Hematopoietic multipotent progenitor cell treated with erythropoietin and hydrocortisone succinate and interleukin-3 and kit ligand, for 4 days (in vitro differentiated cells): ENCODE results near the gene AMN.
A peak's percentile ranks its signal among the peaks of the same experiment; 100 is the strongest.
"Not testable (repeated sequence)": the region's sequence is repeated elsewhere in the genome, so short reads cannot be mapped to it uniquely, and the experiment has no call there.

Experiments
- DNase-seq: peaks from one replicate; pipeline ENCODE4 v3.0.0-alpha.2; 2015

Gene AMN

DNA sequence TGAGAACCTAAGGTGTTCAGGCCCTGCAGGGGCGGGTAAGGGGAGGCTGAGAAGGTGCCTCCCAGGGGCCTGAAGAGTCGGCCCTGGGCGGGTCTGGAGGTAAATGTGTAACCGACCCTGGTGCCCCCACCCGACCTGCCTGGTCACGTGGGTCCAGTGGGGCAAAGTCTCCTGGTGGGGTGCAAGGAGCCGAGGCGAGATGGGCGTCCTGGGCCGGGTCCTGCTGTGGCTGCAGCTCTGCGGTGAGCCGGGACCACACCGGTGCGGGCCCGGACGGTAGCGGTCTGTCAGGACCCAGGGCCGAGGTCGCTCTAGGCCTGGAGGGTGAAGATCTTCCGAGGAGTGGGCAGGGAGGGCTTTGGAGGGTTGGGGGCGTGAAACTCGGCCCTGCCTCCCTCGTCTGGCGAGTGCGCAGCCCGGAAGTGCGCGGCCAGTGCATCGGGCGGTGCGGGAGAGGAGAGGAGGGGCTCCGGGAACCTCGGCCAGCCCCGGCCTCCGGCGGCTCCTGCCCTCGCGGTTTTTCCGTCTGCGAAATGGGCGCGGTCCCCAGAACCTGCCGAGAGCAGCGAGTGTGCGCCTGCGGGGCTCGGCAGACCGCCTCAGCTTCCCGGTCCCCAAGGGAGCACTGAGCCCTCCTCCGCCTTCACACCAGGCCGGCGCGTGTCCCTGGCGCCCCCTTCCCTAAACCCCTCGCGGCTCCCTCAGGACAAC lies at the start of gene AMN:
AMN (plus strand) TSS at position 174 of the 711 bp plus-strand sequence; CDS start at position 200, 26 bp downstream.
- DNase-seq: peak; percentile 53

DNA sequence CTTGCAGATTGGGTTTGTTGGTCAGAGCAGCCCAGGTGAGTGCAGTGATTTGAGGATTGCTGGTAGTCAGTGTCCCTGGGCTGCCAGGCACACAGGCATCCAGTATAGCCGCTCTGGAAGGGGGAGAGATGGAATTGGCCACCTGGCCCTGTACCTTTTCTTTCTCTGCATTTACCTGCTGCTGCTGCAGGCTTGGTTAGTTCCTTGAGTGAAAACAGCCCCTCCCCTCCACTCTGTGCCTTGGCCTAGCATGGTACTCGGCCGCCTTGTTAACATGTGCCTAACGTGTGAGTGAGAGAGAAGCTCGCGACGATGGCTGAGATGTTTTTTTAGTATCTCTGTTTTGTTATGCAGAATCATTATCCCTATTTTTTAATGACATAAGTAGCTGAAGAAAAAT lies 49.3 kb upstream of the AMN start:
- DNase-seq: no peak

GRCh38 chr14:102873546-102874061 lies 48.9 kb upstream of the AMN start:
- DNase-seq: no peak

DNA sequence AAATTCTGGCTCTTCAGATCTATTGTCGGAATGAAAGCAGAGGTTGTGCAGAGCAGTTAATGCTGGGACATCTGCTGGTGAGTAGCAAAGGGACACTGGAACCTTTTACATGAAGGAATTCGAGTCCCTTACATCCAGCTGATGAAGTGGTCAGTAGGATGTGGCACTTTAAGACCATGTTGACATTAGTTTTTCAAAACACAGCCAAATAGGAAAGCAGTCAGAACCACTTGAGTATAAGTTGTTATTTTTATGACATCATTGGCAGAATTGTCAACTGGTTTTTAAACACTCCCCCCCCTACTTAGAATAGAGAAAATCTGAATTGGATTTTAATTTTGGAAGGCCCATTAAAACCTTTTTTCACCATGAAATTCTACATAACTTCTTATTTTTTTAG lies 46.8 kb upstream of the AMN start:
- no peak for DNase-seq

GRCh38 chr14:102877511-102877910 lies 45.0 kb upstream of the AMN start:
- DNase-seq: not testable (repeated sequence)

GRCh38 chr14:102878174-102878969 lies 44.1 kb upstream of the AMN start:
- no peak for DNase-seq

GRCh38 chr14:102878970-102879460 lies 43.4 kb upstream of the AMN start:
- DNase-seq: no peak

DNA sequence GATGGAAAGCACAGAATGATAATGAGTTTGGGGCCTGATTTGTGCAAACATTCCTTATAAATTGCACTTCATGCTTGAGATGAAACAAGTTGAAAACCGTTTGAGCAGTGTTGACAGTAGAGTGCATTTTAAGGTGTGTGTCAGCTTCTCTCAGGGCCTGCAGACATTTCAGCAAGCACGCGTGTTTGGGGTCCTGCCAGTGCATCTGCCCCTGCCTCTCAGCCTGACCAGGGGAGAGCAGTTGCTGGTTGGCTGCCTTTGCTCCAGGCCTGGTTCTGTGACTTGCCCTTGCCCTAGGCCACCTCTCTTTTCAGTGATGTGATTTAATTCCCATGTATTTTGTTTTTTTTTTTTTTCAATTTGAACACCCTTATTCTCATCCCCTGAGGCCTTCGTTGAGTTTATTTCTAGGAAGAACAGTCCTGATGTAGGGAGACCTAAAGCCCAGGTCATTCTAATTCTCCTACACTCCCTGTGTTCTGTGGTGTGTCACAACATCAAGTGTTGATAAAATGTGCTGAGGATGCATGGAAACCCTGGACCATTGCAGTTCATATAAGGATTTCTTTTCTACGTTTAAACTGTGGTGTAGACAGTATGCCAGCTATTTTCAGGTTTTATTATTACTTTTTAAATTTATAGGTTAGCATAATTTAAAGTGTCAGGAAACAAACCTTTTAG lies 40.1 kb upstream of the AMN start:
- no peak for DNase-seq

GRCh38 chr14:102883089-102883541 lies 39.3 kb upstream of the AMN start:
- DNase-seq: no peak

GRCh38 chr14:102883554-102883953 lies 38.9 kb upstream of the AMN start:
- no peak for DNase-seq

DNA sequence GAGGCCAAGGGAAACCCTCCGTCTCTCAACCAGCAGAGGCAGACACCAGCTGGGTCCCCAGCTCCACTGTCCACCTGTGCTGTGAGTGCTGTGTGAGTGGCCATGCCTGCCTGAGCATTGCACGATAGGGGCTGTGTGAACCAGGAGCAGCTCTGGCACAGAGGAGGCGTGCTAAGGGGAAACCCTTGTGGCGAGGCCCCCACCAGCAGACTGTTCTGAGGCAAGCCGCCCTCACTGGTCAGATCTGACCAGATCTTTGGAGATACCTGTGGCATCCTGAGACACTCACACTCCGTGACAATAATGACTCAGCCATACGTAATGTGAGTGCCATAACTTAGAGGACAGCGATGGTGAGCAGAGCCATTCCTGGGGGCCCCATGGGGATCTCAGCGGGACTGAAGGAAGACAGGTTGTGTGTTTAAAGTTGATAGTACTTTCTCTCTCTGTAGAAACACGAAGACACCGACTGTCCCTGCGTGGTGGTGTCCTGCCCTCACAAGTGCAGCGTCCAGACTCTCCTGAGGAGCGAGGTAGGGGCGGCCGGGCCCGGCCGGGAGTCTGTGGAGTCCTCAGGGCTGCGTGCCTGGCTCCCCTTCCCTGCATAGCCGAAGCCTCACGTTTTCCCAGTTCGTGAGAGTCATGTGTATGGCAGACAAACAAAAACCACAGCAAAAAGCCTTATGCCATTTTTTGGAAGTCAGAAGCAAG lies 36.6 kb upstream of the AMN start:
- no peak for DNase-seq

DNA sequence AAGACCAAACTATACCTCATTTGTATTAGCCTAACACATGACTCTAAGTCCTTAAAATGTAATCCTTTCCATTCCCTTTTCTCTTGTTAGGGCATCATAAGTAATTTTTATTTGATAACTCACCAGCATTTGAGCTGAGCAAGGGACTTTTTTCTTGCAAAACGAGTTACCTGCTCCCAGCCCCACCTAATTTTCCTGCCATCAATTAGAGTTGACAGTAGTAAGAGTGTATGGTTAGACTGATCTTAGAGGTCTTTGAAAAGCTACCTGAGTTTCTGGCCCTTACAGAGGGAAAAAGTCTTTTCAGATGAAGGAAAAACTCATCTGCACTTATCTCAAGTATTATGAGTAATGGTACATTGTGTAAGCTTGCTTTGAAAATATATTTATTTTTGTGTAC lies 33.7 kb upstream of the AMN start:
- no peak for DNase-seq

DNA sequence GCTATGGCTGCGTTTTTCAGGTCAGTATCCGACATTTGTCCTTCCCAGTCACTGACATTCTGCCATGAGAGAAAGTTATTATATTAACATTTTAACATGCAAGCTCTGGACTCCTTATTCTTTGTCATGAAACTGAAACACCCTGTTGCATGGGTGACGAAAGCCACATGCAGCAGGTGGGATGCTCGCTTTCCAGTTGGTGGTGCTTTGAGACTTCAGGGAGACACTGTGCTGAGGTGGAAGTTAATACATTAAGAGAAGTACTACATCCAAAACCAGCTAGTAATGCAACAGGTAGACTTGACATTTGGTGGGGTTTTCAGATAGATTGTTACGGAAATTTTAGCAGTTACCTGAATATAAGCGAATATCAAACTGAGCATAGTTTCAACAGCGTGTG lies 32.8 kb upstream of the AMN start:
- no peak for DNase-seq

DNA sequence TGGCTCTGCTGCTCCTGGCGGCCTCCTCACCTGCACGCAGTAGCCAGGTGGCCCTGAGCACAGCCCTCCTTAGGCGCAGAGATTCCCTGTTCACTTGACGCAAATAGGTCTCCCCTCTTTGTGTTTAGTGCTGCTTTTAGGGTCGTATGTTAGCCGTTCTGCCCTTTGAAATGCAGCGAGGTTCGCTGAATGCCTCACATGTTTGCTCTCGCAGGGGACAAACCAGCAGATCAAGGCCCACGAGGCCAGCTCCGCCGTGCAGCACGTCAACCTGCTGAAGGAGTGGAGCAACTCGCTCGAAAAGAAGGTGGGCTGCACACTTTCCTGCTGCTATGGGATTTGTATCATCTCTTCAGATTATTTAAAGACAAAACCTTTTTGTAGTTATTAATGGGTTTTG lies 31.4 kb upstream of the AMN start:
- DNase-seq: no peak

- no peak for DNase-seq
Observed at GRCh38 chr14:102891556-102891955, 30.9 kb upstream of the AMN start.

- DNase-seq: no peak
Observed at GRCh38 chr14:102892651-102893050, 29.8 kb upstream of the AMN start.

DNA sequence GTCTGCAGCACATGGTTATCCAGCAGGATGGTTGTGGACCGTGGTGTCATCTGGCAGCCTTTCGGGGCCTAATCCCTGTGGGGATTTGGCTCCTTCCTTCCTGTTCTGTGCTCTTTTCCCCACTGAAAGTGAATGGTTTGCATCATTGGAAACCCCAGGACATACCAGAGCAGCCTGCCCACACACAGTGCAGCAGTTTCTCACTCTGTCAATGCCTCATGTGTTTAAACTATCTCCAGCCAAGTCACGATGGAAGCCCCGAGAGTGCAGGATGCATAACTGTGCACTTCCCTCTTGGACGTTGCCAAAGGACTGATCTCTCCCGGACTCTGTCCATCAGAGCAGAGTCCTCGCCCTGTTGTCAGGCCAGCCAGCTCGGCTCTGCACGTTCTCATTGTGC lies 29.0 kb upstream of the AMN start:
- DNase-seq: no peak

DNA sequence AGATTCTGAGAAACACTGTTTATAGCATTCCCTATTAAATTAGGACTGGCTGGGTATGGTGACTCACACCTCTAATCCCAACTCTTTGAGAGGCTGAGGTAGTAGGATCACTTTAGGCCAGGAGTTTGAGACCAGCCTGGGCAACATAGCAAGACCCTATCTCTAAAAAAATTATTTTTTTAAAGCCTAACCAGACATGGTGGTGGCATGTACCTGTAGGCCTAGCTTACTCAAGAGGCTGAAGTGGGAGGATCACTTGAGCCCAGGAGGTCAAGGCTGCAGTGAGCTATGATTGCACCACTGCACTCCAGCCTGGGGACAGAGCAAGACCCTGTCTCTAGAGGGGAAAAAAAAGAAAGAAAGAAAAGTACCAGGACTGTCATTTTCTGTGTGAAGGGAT lies 25.7 kb upstream of the AMN start:
- not testable (repeated sequence) for DNase-seq

- no peak for DNase-seq
Observed at GRCh38 chr14:102897299-102898027, 25.0 kb upstream of the AMN start.

DNA sequence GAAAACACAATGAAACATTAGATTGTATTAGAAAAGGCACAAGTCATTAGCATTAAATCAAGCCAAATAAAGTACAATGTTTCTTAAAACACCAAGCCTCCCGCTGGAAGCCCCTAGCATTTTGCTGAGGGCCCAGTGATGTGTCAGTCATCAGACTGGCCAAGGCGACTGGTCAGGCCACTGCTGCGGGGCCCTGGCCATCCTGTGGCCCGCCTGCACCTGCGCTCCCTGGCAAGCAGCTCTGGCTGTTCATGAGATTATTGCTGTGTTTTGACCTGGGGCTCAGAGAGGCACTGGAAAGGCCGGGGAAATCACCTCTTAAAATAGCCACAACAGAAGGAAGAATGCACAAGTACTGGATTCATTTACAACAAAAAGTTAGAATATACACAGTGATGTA lies 24.2 kb upstream of the AMN start:
- no peak for DNase-seq

DNA sequence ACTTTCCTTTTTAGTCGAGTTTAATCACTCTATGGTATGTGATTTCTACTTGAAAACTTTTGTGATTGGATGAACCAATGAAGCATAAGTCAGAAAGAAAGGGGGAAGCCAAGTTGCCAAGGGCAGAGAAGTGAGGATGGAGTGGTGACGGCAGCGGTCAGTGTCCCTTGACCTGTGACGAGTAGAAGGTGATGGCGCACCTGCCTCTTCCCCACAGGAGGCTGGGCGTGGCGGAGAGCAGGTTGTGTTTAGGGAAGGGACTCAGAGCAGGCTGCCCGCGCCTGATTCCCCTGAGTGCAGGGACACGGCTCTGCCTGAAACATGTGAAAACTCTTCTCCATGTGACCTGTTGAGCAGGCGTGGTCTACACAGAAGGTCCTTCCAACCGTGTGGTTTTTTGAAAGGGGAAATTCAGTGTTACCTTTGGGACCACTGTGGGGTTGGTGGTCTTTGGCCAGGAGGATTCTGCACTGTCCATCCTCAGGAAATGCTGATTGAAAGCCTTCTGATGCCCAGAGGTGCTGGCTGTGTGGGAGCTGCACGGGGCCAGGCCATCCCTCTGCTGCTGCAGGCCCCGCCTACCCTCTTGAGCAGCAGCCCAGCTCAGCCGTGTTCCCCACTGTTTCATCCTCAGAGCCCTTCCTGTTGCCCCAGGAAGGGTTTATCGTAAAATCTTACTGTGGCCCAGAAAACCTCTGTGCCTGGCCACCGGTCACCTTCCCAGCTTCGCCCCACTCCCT lies 23.5 kb upstream of the AMN start:
- no peak for DNase-seq
